Measurements from ENCODE around the gene GSX2. TPM values are rescaled to one million over a fixed set of nuclear protein-coding genes. Genes with fewer than 3 reads are reported as not detected.
"Not testable (repeated sequence)": the region's sequence is repeated elsewhere in the genome, so short reads cannot be mapped to it uniquely, and the experiment has no call there.

Gene GSX2
- polyA plus RNA-seq (2012; ENCODE audit: insufficient read depth, insufficient read length): not detected

- no peak within 1 kb of the TSS for H3K4me3 ChIP-seq (ENCODE audit: low read length)
- no peak for DNase-seq (ENCODE audit: low read depth, low spot score)
These were observed at the start of gene GSX2 for GRCh38 chr4:54099748-54100574. GSX2 (plus strand) TSS chr4:54100163; CDS start chr4:54100345, 182 bp downstream.

DNA sequence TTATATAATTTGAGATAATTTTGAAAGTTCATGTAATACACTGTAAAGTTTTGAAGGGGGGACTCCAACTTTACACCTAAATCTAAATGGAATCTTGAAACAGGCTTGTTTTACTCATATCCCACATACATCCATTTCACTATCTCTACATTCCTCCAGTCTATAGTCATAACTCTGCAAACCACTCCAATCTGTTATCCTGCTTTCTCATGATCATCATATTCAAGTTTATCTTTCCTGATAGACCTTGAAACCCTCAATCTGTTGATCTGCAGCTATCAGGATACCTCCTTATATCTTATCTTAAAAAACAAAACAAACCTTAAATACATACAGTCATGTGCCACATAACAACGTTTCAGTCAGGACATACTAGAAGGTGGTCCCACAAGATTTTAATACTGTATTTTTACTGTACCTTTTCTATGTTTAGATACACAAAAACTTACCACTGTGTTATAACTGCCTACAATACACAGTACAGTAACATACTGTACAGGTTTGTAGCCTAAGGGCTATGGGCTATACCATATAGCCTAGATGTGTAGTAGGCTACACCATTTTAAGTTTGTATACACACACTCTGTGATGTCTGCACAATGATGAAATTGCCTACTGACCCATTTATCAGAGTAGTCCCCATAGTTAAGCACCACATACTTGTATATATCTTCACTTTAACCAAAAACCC lies 49.6 kb upstream of the GSX2 start:
- H3K4me3 ChIP-seq (ENCODE audit: low read length): no peak overlapping the region
- no peak for DNase-seq (ENCODE audit: low read depth, low spot score)

DNA sequence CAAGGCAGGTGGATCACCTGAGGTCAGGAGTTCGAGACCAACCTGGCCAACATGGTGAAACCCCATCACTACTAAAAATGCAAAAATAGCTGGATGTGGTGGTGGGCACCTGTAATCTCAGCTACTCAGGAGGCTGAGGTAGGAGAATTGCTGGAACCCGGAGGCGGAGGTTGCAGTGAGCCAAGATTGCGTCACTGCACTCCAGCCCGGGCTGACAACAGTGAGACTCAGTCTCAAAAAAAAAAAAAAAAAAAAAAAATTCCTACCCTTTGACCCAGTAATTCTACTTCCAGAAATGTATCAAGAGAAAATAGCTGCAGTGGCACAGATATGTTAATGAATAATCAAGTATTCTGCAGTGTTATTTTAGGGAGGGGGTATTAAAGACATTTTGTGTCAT lies 46.6 kb upstream of the GSX2 start:
- DNase-seq (ENCODE audit: low read depth, low spot score): not testable (repeated sequence)

GRCh38 chr4:54054501-54054900 lies 45.5 kb upstream of the GSX2 start:
- no peak for DNase-seq (ENCODE audit: low read depth, low spot score)
- no peak overlapping the region for H3K4me3 ChIP-seq (ENCODE audit: low read length)

More for the DNA sequence above, 46.6 kb upstream of the GSX2 start:
- H3K4me3 ChIP-seq (ENCODE audit: low read length): not testable (repeated sequence)

GRCh38 chr4:54055494-54055893 lies 44.5 kb upstream of the GSX2 start:
- DNase-seq (ENCODE audit: low read depth, low spot score): no peak
- no peak overlapping the region for H3K4me3 ChIP-seq (ENCODE audit: low read length)

- DNase-seq (ENCODE audit: low read depth, low spot score): no peak
These were observed 43.6 kb upstream of the GSX2 start for GRCh38 chr4:54056360-54056759.

GRCh38 chr4:54058171-54058570 lies 41.8 kb upstream of the GSX2 start:
- no peak overlapping the region for H3K4me3 ChIP-seq (ENCODE audit: low read length)
- DNase-seq (ENCODE audit: low read depth, low spot score): no peak

More at GRCh38 chr4:54056360-54056759, 43.6 kb upstream of the GSX2 start:
- no peak overlapping the region for H3K4me3 ChIP-seq (ENCODE audit: low read length)

- H3K4me3 ChIP-seq (ENCODE audit: low read length): no peak overlapping the region
These were observed 39.8 kb upstream of the GSX2 start for GRCh38 chr4:54060116-54060515.

GRCh38 chr4:54061067-54061466 lies 38.9 kb upstream of the GSX2 start:
- H3K4me3 ChIP-seq (ENCODE audit: low read length): no peak overlapping the region
- DNase-seq (ENCODE audit: low read depth, low spot score): no peak

More at GRCh38 chr4:54060116-54060515, 39.8 kb upstream of the GSX2 start:
- DNase-seq (ENCODE audit: low read depth, low spot score): no peak

- H3K4me3 ChIP-seq (ENCODE audit: low read length): no peak overlapping the region
- DNase-seq (ENCODE audit: low read depth, low spot score): no peak
These were observed 38.1 kb upstream of the GSX2 start for GRCh38 chr4:54061873-54062272.

DNA sequence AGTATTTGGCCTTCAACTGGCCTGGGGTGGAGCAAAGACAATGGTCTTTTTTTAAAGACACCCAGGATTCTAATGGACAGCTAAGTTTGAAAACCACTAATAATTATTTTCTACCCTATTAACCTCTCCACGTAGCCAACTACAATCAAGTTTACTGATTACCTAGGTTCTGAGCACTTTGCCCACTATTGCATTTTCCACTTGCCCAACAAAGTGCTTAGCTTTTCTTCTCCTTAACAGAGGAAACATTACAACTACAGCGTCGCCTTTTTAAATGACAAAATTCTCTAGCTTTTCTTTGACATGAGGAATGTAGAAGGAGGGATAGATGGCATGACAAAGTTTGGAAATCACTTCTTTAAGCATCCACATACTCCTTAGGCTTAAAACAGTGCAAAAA lies 37.6 kb upstream of the GSX2 start:
- H3K4me3 ChIP-seq (ENCODE audit: low read length): no peak overlapping the region
- DNase-seq (ENCODE audit: low read depth, low spot score): no peak

DNA sequence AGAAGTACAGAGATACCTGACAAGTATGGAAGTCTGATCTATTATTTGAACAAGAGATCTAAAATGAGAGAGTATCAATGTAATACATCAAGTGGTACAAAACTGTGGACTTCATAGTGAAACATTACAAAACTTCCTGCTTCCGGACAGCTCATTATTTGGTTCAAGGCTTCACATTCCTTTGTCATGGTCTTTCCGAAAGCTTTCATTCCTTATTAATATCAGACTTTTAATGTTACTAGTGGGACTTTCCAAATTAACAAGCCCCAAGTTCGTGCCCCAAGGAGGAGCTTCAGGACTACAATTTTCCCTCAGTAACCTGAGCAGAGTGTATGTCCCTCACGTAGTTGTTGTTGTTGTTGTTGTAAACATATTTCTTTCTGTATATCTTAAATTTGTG lies 36.7 kb upstream of the GSX2 start:
- H3K4me3 ChIP-seq (ENCODE audit: low read length): peak overlapping the region; percentile 84
- no peak for DNase-seq (ENCODE audit: low read depth, low spot score)

DNA sequence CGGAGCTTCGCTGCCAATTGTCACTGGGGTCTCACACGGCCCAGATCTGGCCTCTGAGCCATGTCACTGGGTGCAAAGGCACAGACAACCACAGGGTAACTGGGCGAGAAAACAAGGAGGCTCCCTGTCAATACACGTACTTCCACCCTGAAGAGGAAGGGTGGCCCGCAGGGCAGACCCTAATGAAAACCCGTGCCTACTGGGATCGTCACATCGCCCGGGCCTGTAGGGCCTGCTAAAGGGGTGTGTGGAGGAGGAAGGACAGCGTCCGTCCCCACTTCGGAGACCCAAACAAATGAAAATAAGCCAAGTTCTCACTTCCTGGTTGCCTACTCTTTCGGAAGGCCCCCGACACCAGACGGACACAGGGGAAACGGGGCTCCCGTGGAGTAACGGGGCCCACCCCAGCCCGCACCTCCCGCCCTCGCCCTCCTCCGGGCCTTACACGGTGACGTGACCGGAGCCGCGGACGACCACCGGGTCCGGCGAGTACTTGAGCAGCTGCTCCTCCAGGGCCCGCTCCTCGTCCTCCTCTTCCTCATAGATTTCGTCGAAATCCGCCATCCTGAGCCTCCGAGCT lies 36.1 kb upstream of the GSX2 start:
- H3K4me3 ChIP-seq (ENCODE audit: low read length): peak overlapping the region; percentile 84
- DNase-seq (ENCODE audit: low read depth, low spot score): no peak

DNA sequence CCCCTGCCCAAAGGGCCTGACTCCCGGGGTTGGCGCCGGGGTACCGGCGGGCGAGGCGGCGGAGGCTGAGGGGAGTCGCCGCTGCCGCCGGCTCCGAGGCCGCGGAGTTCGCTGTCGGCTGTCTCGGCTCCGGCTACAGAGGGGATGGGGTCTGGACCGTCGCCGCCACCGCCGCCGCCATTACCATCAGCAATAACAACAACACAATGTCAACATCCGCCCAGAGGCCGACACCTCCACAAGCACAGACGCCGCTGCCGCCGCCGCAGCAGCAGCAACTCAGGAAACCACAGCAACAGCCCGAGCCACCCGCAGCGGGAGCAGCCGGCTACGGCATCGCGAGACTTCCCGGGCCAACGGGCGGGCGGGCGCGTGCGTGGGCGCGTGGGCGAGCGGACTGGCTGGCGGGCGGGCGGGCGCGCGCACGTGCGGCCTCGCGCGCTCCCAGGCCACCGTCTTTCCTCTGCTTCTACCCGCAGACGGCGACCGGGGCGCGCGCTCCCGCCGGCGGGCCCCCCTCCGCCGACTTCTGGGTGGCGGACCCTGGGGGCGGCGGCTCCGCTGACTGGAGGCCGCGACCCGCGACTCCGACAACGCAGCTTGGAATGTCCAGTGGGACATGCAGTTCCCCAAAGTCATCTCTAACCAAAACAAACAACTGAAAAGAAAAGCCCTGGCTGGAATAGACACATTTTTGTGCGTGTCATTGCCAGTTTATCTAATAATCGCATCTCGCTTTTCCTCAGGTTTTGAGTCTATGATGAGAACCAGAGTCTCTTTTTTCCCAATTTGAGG lies 35.4 kb upstream of the GSX2 start, which contains the start of gene CHIC2:
Gene CHIC2, minus strand, starts transcription at position 289 of the 795 bp plus-strand sequence. CDS start 305 bp downstream, outside the sequence.
- peak within 1 kb of the TSS; percentile 84 for H3K4me3 ChIP-seq (ENCODE audit: low read length)
- DNase-seq (ENCODE audit: low read depth, low spot score): peak; percentile 92

DNA sequence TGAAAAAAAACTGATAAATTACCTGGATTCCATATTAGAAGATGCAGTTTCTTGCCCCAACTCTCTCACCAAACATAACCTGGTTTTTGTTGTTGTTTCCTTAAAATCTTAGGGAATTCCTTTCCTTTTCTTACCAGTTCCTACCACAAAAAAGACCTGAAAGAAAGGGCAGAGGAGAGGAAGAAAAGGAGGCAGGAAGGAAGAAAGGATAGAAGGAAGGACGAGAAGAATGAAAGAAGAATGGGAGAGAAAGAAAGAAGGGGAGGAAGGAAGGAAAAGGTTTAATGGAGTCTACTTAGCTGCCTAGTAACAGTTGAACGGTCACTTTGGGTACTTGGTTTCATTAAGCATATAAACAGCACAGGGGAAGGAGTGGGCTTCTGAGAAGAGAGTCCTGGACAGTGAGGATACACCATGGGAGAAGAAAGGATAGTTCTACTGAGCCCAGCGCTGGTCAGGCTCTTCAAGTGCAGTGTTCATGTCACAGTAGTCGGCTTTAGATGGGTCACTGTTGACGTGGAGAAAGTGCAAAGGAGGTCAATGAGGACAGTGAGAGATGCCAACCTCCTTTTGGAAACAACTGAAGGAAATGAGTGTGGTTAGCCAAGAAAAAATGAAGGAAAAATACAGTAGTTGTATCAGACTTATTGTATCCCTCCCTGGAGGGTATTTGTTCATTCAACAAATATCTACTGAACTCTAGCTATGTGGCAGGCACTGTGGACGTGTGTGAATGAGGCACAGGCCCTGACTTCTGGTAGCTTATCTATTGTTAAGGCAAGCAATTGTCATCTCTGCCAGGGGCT lies 34.5 kb upstream of the GSX2 start:
- DNase-seq (ENCODE audit: low read depth, low spot score): no peak
- no peak overlapping the region for H3K4me3 ChIP-seq (ENCODE audit: low read length)

- DNase-seq (ENCODE audit: low read depth, low spot score): no peak
- no peak overlapping the region for H3K4me3 ChIP-seq (ENCODE audit: low read length)
These were observed 33.9 kb upstream of the GSX2 start for GRCh38 chr4:54066088-54066415.

GRCh38 chr4:54066718-54067129 lies 33.2 kb upstream of the GSX2 start:
- no peak overlapping the region for H3K4me3 ChIP-seq (ENCODE audit: low read length)
- DNase-seq (ENCODE audit: low read depth, low spot score): no peak

GRCh38 chr4:54067166-54067565 lies 32.8 kb upstream of the GSX2 start:
- no peak for DNase-seq (ENCODE audit: low read depth, low spot score)
- no peak overlapping the region for H3K4me3 ChIP-seq (ENCODE audit: low read length)

Measured in Jurkat, Clone E6-1 (cell line).